Raji (cell line): ENCODE results near the gene UNKL.

Source experiments
- POLR2A ChIP-seq: IDR thresholded peaks from 2 replicates; pipeline ENCODE4 v1.6.1; 2011; ENCODE audit warnings: low read depth, low read length, control low read depth; ENCODE audit not compliant: insufficient read depth

Gene UNKL

GRCh38 chr16:1401061-1401757 is 13.3 kb downstream of the UNKL start:
- TF ChIP-seq POLR2A, result no peak

GRCh38 chr16:1398826-1399581 is 15.5 kb downstream of the UNKL start:
- no peak for TF ChIP-seq POLR2A

DNA sequence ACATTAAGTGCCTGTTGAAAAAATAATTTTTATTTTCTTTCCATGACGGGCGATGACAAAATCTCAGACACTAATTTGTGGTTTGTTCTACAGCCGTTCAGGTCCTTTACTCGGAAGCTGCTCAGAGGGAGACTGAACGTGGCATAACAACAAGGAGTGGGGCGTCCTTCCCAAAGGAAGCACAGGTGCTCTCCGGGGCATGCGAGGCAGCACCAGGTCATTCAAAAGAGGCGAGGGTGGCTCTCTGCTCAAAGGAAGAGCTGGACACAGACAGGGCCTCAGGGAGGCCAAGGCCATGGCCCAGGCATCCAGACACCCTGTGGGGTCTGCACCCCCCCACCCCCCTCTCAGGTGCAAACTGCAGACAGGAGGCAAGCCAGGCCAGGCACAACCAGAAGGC is 16.2 kb downstream of the UNKL start:
- TF ChIP-seq POLR2A, result no peak

DNA sequence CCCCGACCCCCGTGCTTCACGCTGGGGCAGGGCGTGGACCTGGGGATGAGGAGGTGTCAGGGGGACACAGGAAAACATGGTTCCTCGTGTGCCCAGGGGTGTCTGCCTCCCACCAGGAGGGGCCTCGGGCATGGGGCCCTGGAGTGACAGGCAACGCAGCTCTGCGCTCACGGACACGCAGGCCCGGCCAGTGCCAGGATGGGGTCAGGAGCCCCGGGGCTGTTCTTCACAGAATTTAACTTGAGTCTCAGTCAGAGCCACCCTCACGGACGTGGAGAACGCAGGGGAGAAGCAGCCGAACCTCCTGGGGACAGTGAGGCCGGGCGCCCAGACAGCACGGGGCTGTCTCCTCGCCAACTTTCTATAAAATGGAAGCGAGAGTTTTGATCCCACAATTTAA is 16.7 kb downstream of the UNKL start:
- no peak for TF ChIP-seq POLR2A

DNA sequence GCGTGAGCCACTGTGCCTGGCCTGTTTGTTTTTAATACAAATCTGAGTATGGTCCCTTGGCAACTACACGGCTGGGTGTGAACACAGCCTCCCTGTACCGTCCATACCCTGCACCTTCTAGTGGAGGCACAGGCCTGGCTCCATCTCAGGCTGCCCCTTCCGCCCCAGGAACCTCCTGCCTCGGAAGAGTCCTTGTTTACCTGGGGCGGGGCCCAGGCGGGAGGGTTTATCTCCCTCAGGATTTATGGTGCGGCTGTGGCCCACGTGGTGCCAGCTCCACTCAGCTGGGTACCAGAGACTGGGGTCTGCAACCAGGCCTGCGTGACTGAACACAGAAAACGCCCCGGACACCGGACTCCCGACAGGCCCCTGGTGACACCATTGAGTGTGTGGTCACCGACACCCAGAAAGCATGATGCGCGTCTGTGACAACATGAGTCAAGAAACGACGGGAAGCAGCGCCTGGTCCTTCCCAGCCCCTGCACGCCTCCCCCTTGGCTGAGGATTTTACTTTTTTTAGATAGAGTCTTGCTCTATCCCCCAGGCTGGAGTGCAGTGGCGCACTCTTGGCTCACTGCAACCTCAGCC is 19.0 kb downstream of the UNKL start:
- TF ChIP-seq POLR2A, result no peak

DNA sequence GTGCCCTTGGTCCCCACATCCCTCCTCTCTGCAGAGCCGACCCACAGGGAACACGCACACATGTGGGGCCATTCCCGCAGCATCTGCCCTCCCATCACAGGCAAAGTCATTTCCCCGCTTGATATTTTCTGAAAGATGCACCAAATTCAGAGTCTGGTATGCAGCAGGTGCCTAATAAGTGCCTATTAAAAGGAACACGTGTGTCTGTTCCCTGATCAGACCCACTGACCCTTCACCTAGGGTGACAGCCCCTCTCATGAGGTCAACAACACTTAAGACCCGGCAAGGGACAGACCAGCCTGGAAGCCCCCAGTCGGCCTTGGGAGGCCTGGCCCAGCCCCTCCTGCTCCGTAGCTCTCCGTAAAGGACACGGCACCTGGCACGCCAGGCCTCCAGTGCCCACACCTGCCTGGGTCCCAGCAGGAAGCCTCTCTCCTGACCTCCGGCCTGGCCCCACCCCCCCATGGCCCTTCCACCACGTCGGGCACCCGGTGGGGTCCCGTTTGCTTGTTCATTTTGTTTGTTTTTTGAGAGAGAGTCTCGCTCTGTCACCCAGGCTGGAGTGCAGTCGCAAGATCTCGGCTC is 20.0 kb downstream of the UNKL start:
- TF ChIP-seq POLR2A, result no peak

GRCh38 chr16:1393613-1394176 is 20.8 kb downstream of the UNKL start:
- no peak for TF ChIP-seq POLR2A

GRCh38 chr16:1392826-1393225 is 21.7 kb downstream of the UNKL start:
- TF ChIP-seq POLR2A, result no peak

- no peak for TF ChIP-seq POLR2A
These were observed 24.2 kb downstream of the UNKL start for GRCh38 chr16:1390239-1390779.

DNA sequence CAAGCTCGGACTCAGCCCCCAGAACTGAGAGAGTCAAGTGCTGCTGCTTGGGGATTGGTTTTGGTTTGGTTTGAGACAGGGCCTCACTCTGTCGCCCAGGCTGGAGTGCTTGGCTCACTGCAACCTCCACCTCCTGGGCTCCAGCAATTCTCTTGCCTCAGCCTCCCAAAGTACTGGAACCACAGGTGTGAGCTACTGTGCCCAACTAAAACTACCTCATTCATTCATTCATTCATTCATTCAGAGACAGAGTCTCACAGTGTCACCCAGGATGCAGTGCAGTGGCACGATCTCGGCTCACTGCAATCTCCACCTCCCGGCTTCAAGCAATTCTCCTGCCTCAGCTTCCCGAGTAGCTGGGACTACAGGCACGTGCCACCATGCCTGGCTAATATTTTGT is 24.7 kb downstream of the UNKL start:
- no peak for TF ChIP-seq POLR2A

DNA sequence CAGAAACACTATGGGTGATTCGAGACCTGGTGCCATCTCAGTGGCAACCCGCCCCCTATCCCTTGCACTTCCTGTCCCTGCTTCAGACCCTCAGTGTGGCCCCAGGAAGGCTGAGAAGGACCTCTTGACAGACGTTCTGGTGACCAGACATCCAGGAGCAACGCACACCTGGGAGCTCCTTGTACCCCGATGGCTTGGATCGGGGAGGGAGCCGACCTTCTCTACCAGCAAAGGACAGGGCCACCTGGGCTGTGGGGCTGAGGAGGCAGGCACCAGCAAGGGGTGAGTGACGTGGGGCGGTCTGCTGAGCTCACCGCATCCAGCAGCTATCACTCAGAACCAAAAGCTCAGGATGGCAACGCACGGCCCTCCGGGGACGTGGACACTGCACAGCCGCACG is 27.2 kb downstream of the UNKL start:
- no peak for TF ChIP-seq POLR2A

DNA sequence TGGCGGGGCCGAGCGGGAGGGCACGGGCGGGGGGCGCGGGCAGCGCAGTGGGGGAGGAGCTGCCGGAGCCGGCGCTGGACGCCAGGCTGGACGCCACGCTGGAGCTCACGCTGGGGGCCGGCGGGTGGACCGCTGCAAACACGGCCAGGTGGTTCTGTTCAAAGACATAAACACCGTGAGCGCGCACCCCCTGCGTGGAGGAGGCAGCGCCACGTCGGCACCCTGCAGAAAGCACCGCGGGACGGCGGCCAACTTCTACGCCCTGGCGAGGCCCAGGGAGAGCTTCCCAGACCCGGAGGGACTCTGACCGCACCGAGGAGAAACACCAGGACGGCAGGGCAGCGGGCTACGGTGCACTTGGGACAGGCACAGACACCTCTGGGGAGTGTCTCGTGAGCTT is 29.3 kb downstream of the UNKL start:
- no peak for TF ChIP-seq POLR2A

- TF ChIP-seq POLR2A, result no peak
These were observed 30.9 kb downstream of the UNKL start for GRCh38 chr16:1383556-1383955.

- no peak for TF ChIP-seq POLR2A
These were observed 32.7 kb downstream of the UNKL start for GRCh38 chr16:1381612-1382406.
